IMR-90 (cell line): ENCODE measurements around the gene ETFRF1. TPM values are rescaled to one million over a fixed set of nuclear protein-coding genes. Genes with fewer than 3 reads are reported as not detected.

Source experiments
- ATAC-seq: fragments of 200-7000 bp; cut with Tn5 transposase; 2 replicates; pipeline ENCODE4 v1.9.1; 2020; ENCODE audit warnings: low read depth, mild to moderate bottlenecking, moderate library complexity
- BruUV-seq: library from RNA; stranded (reverse); fragments of 400-500 nt; replicated peaks from 2 replicates; lab custom pipeline; 2021; lab: Mats Ljungman, UMichigan
- CTCF ChIA-PET: fragments of 300-600 bp; formaldehyde crosslinking; extraction: SDS; loops from one replicate; lab custom pipeline; 2021; ENCODE audit warnings: antibody characterized with exemption; lab: Yijun Ruan, JAX
- POLR2A ChIA-PET: fragments of 300-600 bp; sonication (Branson Sonifier 250); formaldehyde crosslinking; loops from one replicate; lab custom pipeline; 2022; ENCODE audit warnings: antibody characterized with exemption; ENCODE audit not compliant: unreplicated experiment; lab: Charles Lee
- DNase-seq: peaks from one replicate; pipeline ENCODE4 v3.0.0; 2013
- H2AFZ ChIP-seq: replicated peaks from 2 replicates; pipeline ENCODE3; 2013; ENCODE audit warnings: low read length, mild to moderate bottlenecking; ENCODE audit not compliant: poor library complexity
- H2AK5ac ChIP-seq: 2 replicates; pipeline ENCODE4 v1.6.1; 2013; ENCODE audit warnings: low read depth, low read length, inconsistent platforms
- H2AK9ac ChIP-seq: replicated peaks from 2 replicates; pipeline ENCODE3; 2013; ENCODE audit warnings: mild to moderate bottlenecking, low read depth, low read length, moderate library complexity; ENCODE audit not compliant: poor library complexity
- H2BK120ac ChIP-seq: 2 replicates; pipeline ENCODE4 v1.6.1; 2013; ENCODE audit warnings: low read depth, low read length, inconsistent platforms
- H2BK15ac ChIP-seq: 3 replicates; pipeline ENCODE4 v1.6.1; 2013; ENCODE audit warnings: low read depth, low read length, inconsistent platforms
- H2BK20ac ChIP-seq: 2 replicates; pipeline ENCODE4 v1.6.1; 2013; ENCODE audit warnings: low read depth, mild to moderate bottlenecking, inconsistent platforms, low read length, moderate library complexity
- H2BK5ac ChIP-seq: 2 replicates; pipeline ENCODE4 v1.6.1; 2013; ENCODE audit warnings: mild to moderate bottlenecking, low read depth, low read length, inconsistent platforms; ENCODE audit not compliant: poor library complexity, severe bottlenecking
- H3K14ac ChIP-seq: replicated peaks from 2 replicates; pipeline ENCODE4 v1.6.1; 2013; ENCODE audit warnings: low read depth, low read length, inconsistent platforms
- H3K18ac ChIP-seq: 2 replicates; pipeline ENCODE4 v1.6.1; 2013; ENCODE audit warnings: low read depth, low read length, control low read depth
- H3K23ac ChIP-seq: 2 replicates; pipeline ENCODE4 v1.6.1; 2013; ENCODE audit warnings: low read depth, low read length, inconsistent platforms
- H3K27ac ChIP-seq: 2 replicates; pipeline ENCODE4 v1.5.1; 2013; ENCODE audit warnings: mild to moderate bottlenecking, control low read depth, low read length; ENCODE audit not compliant: insufficient read depth
- H3K27me3 ChIP-seq: 2 replicates; pipeline ENCODE4 v1.6.1; 2013; ENCODE audit warnings: low read length; ENCODE audit not compliant: control insufficient read depth, insufficient read depth
- H3K36me3 ChIP-seq: 2 replicates; pipeline ENCODE4 v1.6.1; 2013; ENCODE audit warnings: low read length, mixed read lengths; ENCODE audit not compliant: control insufficient read depth, insufficient read depth
- H3K4ac ChIP-seq: 2 replicates; pipeline ENCODE4 v1.6.1; 2013; ENCODE audit warnings: low read depth, low read length, inconsistent platforms
- H3K4me1 ChIP-seq: 2 replicates; pipeline ENCODE4 v1.6.1; 2013; ENCODE audit warnings: low read length, mixed read lengths; ENCODE audit not compliant: control insufficient read depth, insufficient read depth
- H3K4me2 ChIP-seq: 2 replicates; pipeline ENCODE4 v1.6.1; 2013; ENCODE audit warnings: low read depth, mild to moderate bottlenecking, control low read depth, low read length, moderate library complexity
- H3K4me3 ChIP-seq: 2 replicates; pipeline ENCODE4 v1.5.1; 2013; ENCODE audit warnings: low read depth, mild to moderate bottlenecking, control low read depth, low read length, moderate library complexity; ENCODE audit not compliant: insufficient read depth
- H3K56ac ChIP-seq: 2 replicates; pipeline ENCODE4 v1.6.1; 2013; ENCODE audit warnings: low read length, inconsistent platforms; ENCODE audit not compliant: insufficient read depth; ENCODE audit errors: extremely low read depth
- H3K79me1 ChIP-seq, 2 experiments: 2 replicates each; pipeline ENCODE4 v1.6.1; 2013; ENCODE audit warnings: low read length in 2 of 2, inconsistent platforms in 1 of 2, low read depth in 1 of 2
- H3K9ac ChIP-seq: 2 replicates; pipeline ENCODE4 v1.6.1; 2013; ENCODE audit warnings: low read depth, low read length, control low read depth
- H3K9me1 ChIP-seq: 2 replicates; pipeline ENCODE4 v1.6.1; 2013; ENCODE audit warnings: low read length, inconsistent platforms; ENCODE audit not compliant: insufficient read depth
- H3K9me3 ChIP-seq: 2 replicates; pipeline ENCODE4 v1.6.1; 2013; ENCODE audit warnings: low read length; ENCODE audit not compliant: control insufficient read depth, insufficient read depth
- H4K20me1 ChIP-seq: 2 replicates; pipeline ENCODE4 v1.6.1; 2013; ENCODE audit warnings: low read length, inconsistent platforms; ENCODE audit not compliant: insufficient read depth
- H4K5ac ChIP-seq: 2 replicates; pipeline ENCODE4 v1.6.1; 2013; ENCODE audit warnings: mild to moderate bottlenecking, low read depth, low read length, control low read depth
- H4K8ac ChIP-seq, 2 experiments: 2 replicates each; pipeline ENCODE4 v1.6.1; 2013; ENCODE audit warnings: low read depth in 2 of 2, low read length in 2 of 2, control low read depth in 1 of 2, inconsistent platforms in 1 of 2
- H4K91ac ChIP-seq: 2 replicates; pipeline ENCODE4 v1.6.1; 2013; ENCODE audit warnings: low read depth, low read length, inconsistent platforms; ENCODE audit not compliant: insufficient read depth
- MAZ ChIP-seq: IDR thresholded peaks from 2 replicates; pipeline ENCODE4 v1.6.1; 2012; ENCODE audit warnings: low read depth, mild to moderate bottlenecking, low read length, improper control_type of control experiment, moderate library complexity, borderline replicate concordance
- MXI1 ChIP-seq: IDR thresholded peaks from 2 replicates; pipeline ENCODE4 v1.6.1; 2012; ENCODE audit warnings: low read depth, mild to moderate bottlenecking, low read length, moderate library complexity, borderline replicate concordance
- POLR2A ChIP-seq: IDR thresholded peaks from 2 replicates; pipeline ENCODE4 v1.6.1; 2012; ENCODE audit warnings: mild to moderate bottlenecking, low read depth, low read length
- RAD21 ChIP-seq: IDR thresholded peaks from 2 replicates; pipeline ENCODE4 v1.6.1; 2012; ENCODE audit warnings: low read length, improper control_type of control experiment
- RCOR1 ChIP-seq: IDR thresholded peaks from 2 replicates; pipeline ENCODE4 v1.6.1; 2012; ENCODE audit warnings: mild to moderate bottlenecking, low read length, improper control_type of control experiment; ENCODE audit not compliant: insufficient replicate concordance
- RFX5 ChIP-seq: IDR thresholded peaks from 2 replicates; pipeline ENCODE4 v1.8.0; 2012; ENCODE audit warnings: low read depth, mild to moderate bottlenecking, low read length, moderate library complexity
- SMC3 ChIP-seq: fragments of 150-350 bp; IDR thresholded peaks from 2 replicates; pipeline ENCODE4 v1.6.1; 2016; ENCODE audit warnings: low read depth, mild to moderate bottlenecking, antibody characterized with exemption, low read length, moderate library complexity
- WGBS, 2 experiments: methylation state at CpG; one replicate each; pipeline versions ENCODE4 v1.1.5 to v1.1.7; 2013; ENCODE audit warnings: missing lambda C conversion rate in 2 of 2; ENCODE audit not compliant: insufficient read length in 1 of 2; ENCODE audit errors: extremely low coverage in 2 of 2; 5-methylcytosine and 5-hydroxymethylcytosine counted together
- dilution Hi-C: fragments of 300-500 bp; cut with HindIII; formaldehyde crosslinking; loops from one replicate; pipeline ENCODE4 v1.14.3; 2018; ENCODE audit warnings: low sequenced_read_pairs; ENCODE audit not compliant: unreplicated experiment
- in situ Hi-C: fragments of 300-500 bp; cut with MboI; formaldehyde crosslinking; loops from 3 replicates; pipeline ENCODE4 v1.14.3; 2019; ENCODE audit warnings: low sequenced_read_pairs, inconsistent platforms, mixed read lengths
- intact Hi-C: fragments of 100-400 bp; cut with micrococcal nuclease; formaldehyde crosslinking; loops from 2 replicates; pipeline ENCODE4 v1.10.0; 2022
- polyA plus RNA-seq, 3 experiments: library from polyadenylated mRNA; depleted of rRNA; stranded (reverse); fragments of >200 nt; gene quantifications; 2 replicates each; pipeline ENCODE4 v1.2.3, GENCODE V29; 2012; ENCODE audit warnings: low replicate concordance in 1 of 3
- total RNA-seq: library from RNA; depleted of rRNA; stranded (reverse); fragments of >200 nt; gene quantifications from 2 replicates; pipeline ENCODE4 v1.2.3, GENCODE V29; 2012
- TF ChIP-seq, protein P1 (sequence below): fragments of 150-350 bp; IDR thresholded peaks from 2 replicates; pipeline ENCODE4 v1.6.1; 2017; ENCODE audit warnings: mild to moderate bottlenecking, antibody characterized with exemption, low read length, low read depth
- TF ChIP-seq, protein P2 (sequence below): conservative IDR thresholded peaks from 2 replicates; pipeline ENCODE4 v1.5.1; 2012; ENCODE audit warnings: mild to moderate bottlenecking, low read depth, low read length, improper control_type of control experiment

ETFRF1 gene
- total and polyA plus RNA-seq, 2 of the 4 experiments (the other 2 are of a cell fraction) = 8.6 to 14.4 TPM

DNA sequence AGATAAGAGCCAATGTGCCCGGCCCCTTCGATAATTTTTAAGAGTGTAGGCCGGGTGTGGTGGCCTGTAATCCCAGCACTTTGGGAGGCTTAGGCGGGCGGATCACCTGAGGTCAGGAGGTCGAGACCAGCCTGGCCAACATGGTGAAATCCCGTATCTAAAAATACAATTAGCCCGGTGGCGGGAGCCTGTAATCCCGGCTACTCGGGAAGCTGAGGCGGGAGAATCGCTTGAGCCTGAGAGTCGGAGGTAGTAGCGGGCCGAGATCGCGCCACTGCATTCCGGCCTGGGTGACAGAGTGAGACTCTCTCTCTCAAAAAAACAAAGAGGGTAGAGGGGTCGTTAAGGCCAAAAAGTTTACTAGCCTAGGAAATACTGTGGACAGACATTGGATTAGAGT, 53.1 kb downstream of the ETFRF1 start:
- H3K56ac ChIP-seq = no peak overlapping the region
- no peak overlapping the region for H3K23ac ChIP-seq
- ChIA-PET CTCF (no interaction called here), POLR2A (no interaction called here)
- H3K4ac ChIP-seq = no peak overlapping the region
- ATAC-seq (no peak), DNase-seq (no peak)
- WGBS, 2 experiments = 90% methylated on average over 2 of the region's 20 CpGs; no CpG with 5 or more reads in 1 of the 2 experiments
- H3K27me3 ChIP-seq = no peaks in the 10 kb centered on the region
- no peak overlapping the region for H3K4me3 ChIP-seq
- H2AK9ac ChIP-seq = no peak overlapping the region
- in situ Hi-C loops = loop anchor here (5.0 to 25.0 kb wide), 2 partner anchors 134 to 789 kb away; no protein-coding TSS in a partner anchor
- H3K4me2 ChIP-seq = no peak overlapping the region
- no peak overlapping the region for H2BK5ac ChIP-seq
- H3K14ac ChIP-seq = no peak overlapping the region
- H3K9ac ChIP-seq = no peak overlapping the region
- H3K18ac ChIP-seq = no peak overlapping the region
- BruUV-seq = no TSS peak
- H3K9me1 ChIP-seq = no peaks in the 10 kb centered on the region
- intact Hi-C loops = loop anchor here (10.0 kb wide), 2 partner anchors 307 to 777 kb away; partner anchors contain the start of gene LMNTD1
- no peak overlapping the region for H2BK20ac ChIP-seq
- peaks cover 18% of the 10 kb centered on the region; the same call in 1 of the 2 replicates for H4K20me1 ChIP-seq
- dilution Hi-C loops = no loop called here
- H3K36me3 ChIP-seq = peaks cover 2% of the 10 kb centered on the region
- H2BK15ac ChIP-seq = no peak overlapping the region
- H2AK5ac ChIP-seq = no peak overlapping the region
- H3K27ac ChIP-seq = no peak overlapping the region
- TF ChIP-seq, protein P1, sequence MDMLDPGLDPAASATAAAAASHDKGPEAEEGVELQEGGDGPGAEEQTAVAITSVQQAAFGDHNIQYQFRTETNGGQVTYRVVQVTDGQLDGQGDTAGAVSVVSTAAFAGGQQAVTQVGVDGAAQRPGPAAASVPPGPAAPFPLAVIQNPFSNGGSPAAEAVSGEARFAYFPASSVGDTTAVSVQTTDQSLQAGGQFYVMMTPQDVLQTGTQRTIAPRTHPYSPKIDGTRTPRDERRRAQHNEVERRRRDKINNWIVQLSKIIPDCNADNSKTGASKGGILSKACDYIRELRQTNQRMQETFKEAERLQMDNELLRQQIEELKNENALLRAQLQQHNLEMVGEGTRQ = no peak
- TF ChIP-seq RCOR1 = no peak
- no peak for TF ChIP-seq MXI1
- TF ChIP-seq, protein P2, sequence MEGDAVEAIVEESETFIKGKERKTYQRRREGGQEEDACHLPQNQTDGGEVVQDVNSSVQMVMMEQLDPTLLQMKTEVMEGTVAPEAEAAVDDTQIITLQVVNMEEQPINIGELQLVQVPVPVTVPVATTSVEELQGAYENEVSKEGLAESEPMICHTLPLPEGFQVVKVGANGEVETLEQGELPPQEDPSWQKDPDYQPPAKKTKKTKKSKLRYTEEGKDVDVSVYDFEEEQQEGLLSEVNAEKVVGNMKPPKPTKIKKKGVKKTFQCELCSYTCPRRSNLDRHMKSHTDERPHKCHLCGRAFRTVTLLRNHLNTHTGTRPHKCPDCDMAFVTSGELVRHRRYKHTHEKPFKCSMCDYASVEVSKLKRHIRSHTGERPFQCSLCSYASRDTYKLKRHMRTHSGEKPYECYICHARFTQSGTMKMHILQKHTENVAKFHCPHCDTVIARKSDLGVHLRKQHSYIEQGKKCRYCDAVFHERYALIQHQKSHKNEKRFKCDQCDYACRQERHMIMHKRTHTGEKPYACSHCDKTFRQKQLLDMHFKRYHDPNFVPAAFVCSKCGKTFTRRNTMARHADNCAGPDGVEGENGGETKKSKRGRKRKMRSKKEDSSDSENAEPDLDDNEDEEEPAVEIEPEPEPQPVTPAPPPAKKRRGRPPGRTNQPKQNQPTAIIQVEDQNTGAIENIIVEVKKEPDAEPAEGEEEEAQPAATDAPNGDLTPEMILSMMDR = no peak
- TF ChIP-seq SMC3 = no peak
- TF ChIP-seq MAZ = no peak
- no peak for TF ChIP-seq POLR2A
- no peak for TF ChIP-seq RAD21
- TF ChIP-seq RFX5 = no peak
- peaks cover 3 to 47% of the 10 kb centered on the region in 2 experiments; a peak in 2 of 4 replicates for H3K79me1 ChIP-seq
- H3K9me3 ChIP-seq = no peaks in the 10 kb centered on the region
- no peak overlapping the region for H4K91ac ChIP-seq
- no peak overlapping the region for H4K8ac ChIP-seq
- no peak overlapping the region for H2AFZ ChIP-seq
- H3K4me1 ChIP-seq = peaks cover 5% of the 10 kb centered on the region
- H2BK120ac ChIP-seq = no peak overlapping the region
- H4K5ac ChIP-seq = no peak overlapping the region
